ENCODE results near the gene MAP3K1.
"Not testable (repeated sequence)": the region's sequence is repeated elsewhere in the genome, so short reads cannot be mapped to it uniquely, and the experiment has no call there.

MAP3K1 gene

DNA sequence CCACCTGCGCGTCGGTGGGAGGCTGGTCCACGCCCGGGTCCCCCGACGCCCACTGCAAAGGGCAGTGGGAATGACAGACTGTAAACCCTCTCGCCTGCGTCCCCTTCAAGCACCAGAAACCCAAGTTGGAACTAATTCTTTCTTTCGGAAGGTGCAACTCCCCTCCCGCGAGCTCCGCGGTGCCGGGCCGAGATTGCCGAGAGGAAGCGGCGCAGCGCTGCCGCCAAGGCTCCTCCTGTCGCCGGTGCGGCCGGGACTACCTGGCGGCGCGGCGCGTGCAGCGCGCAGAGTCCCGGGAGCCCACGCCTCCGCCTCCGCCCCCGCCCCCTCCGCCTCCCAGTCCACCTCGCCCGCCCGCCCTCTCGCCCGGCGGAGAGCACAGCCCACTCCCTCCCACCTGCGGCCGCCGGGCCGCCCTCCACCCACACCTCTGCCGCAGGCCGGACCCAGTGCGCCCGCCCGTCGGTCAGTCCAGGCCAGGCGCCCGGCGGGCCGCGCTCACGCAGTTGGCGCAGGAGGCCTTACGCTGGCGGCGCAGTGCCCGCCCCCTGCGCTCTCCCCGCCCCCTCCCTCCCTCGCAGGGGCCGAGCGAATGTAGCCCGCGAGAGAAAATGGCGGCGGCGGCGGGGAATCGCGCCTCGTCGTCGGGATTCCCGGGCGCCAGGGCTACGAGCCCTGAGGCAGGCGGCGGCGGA lies at the start of gene MAP3K1:
Gene MAP3K1 (plus strand): TSS at position 587 of the 695 bp plus-strand sequence. CDS start 25 bp downstream, at position 612.
- DNase-seq (ENCODE audit: low spot score): peak; percentile 31

DNA sequence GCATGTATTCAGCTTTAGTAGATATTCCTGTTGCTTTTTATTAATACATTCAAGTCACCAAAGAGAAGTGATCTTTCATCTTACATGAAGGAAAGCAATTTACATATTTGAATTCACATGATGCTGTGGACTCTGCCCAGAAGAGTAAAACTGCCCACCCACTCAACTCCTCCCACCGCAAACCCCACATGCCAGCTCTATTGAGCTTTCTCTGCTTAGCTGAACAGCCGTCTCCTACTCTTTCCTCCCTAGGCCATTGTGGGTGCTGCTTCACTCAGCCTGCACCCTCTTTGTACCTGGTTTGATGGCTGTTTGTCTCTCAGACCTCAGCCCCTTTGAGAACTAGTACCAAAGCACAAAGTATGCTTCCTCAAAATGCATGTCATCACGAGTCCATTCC lies 48.4 kb upstream of the MAP3K1 start:
- DNase-seq (ENCODE audit: low spot score): no peak

DNA sequence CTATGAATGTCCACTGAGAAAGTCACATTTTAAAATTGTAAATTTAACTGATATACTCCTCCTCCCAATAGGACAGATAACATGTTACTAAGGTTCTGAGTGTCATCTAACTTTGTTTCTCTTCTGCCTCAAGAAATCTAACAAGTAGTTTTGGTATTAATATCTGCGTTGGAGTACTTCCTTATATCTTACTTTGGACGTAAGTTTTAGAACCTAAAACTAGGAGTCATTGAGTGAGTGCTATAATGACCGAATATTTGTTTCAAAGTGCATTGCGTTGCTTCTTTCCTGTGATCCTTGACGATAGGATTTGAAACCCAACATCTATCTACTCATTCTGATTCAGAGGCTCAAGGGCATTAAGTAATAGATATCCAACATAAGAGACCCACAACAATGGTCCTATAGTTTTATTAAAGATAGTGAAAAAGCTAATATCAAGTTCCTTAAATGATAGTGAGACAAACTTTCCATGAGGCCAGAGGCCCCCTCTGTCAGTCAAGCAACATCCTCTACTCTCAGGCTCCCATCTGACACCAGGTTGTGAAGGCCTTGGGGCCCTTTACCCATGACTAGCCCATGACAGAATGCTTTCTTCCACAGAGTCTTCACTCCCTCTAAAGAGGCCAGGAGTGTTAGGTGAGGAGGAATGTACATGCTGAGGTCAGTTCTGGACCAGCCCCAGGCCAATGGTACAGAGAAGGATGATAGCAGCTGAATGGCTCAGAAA lies 45.3 kb upstream of the MAP3K1 start:
- DNase-seq (ENCODE audit: low spot score): no peak

DNA sequence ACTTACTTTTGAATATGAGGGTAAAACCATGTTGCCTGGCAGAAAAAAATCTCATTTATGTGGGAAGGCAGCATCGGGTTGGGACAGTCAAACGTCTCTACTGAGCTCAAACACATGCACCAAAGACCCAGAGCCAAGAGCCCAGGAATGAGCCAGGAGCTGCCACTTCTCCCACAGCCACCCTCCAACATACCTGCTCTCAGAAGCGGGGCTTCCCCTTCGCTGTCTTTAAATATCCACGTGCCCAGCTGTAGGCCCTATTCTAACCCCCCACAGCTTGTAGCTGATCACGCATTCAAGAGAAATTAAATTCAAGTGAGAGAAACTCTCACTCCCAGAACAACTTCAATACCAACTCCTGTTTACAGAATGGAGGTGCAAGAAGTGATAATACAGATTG lies 42.6 kb upstream of the MAP3K1 start:
- no peak for DNase-seq (ENCODE audit: low spot score)

DNA sequence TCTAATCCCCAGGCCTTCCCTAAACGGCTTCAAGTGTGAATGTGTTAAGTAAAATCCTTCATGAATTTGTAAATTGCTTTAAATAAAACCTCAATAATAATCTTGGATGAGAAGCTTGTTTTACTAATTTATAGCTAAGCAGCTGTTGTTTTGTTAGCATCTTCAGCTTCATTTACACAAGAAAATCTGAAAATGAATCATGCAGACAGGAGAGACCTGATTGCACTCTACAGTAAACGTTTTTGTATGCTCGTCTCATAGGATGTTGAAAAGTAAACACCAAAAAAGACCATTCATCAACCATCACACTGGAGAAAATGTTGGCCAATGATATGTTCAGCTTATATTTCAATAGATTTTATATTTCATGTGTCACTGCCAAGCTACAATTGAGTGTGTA lies 40.4 kb upstream of the MAP3K1 start:
- no peak for DNase-seq (ENCODE audit: low spot score)

DNA sequence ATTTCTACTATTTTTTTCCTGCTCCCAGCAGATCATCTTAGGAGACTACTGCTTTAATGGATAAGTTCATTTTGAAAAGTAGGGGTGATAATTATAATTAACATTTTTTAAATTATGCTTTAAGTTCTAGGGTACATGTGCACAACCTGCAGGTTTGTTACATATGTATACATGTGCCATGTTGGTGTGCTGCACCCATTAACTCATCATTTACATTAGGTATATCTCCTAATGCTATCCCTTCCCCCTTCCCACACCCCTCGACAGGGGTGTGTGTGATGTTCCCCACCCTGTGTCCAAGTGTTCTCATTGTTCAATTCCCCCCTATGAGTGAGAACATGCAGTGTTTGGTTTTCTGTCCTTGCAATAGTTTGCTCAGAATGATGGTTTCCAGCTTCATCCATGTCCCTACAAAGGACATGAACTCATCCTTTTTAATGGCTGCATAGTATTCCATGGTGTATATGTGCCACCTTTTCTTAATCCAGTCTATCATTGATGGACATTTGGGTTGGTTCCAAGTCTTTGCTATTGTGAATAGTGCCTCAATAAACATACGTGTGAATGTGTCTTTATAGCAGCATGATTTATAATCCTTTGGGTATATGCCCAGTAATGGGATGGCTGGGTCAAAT lies 39.0 kb upstream of the MAP3K1 start:
- not testable (repeated sequence) for DNase-seq (ENCODE audit: low spot score)

DNA sequence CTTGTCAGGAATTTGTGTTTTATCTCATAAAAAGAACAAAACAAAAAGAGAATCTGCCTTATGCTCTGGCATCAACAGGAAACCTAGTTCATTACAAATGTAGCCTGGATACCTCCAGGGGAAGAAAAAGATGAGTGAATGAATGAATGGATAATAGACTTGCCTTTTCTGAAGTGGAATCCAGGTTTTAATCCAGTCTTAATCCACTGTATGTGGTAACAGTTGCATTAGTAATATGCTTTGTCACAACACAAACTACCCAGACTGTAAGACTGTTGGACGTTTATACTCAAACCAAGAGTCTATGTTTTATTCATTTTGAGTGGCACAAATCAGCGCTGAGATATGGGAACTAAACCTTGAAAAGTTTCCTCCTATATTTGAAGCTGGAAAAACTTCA lies 32.1 kb upstream of the MAP3K1 start:
- DNase-seq (ENCODE audit: low spot score): no peak

DNA sequence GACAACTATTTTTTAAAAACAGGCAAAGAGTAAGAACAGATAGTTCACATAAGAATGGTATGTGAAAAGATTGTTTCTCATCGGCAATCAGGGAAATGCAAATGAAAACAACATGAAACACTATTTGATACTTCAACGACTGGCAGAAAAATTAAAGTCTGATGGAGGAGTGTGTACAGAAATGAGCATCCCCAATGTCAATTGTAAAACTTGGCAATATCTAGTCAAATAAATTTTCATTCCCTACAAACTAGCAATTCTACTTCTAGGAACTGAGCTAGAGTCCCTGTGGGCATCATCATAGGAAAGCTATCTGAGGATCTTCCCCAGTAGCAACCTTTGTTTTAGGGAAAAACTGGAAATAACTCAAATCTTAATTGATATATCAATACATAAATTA lies 29.0 kb upstream of the MAP3K1 start:
- no peak for DNase-seq (ENCODE audit: low spot score)

DNA sequence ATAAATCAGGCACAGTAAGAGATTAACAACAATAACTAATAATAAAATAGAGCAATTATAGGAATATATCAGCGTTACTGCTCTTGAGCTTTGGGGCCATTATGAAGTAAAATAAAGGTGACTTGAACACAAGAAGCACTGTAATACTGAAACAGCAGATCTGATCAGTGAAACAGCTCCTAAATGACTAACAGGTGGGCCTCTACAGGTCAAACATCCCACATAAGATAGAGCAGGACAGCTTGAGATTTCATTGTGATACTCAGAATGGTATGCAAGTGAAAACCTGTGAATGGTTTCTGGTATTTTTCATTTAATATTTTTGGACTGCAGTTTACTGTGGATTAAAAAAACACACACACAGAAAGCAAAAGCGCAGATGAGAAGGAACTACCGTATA lies 24.0 kb upstream of the MAP3K1 start:
- DNase-seq (ENCODE audit: low spot score): no peak

DNA sequence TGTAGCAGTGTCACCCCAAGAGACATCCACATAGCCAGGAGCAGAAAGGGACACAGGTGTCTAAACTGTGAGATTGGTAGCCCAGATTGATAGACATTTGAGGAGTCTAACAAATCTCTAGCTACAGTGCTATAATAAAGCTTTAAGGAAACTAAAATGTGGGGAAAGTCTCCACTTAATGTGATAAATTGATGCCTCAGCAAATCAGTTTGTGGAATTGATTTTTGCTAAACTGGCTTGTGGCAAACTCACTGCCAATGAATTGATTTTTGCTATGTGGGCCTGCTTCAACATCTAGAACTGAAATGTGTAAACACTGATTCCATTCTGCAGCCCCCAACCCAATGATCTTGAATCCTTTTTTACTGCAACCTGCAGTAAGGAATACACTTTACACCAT lies 16.8 kb upstream of the MAP3K1 start:
- no peak for DNase-seq (ENCODE audit: low spot score)

DNA sequence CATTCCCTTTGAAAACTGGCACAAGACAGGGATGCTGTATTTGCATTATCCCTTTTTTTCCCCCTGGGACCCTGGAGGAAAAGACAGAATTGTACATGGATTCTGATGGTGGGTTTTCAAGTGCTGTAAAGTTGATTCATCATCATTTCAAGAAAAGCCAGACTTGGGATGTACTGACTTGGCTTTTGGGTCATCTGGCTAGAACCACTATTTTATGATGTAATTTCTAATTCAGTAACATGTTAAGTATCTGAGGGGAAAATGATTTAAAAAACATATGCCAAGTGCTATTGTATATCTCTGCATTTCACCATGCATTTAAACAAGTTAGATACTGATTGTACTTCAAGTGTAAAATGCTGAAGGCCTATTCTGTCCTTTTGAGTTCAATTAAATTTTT lies 15.2 kb upstream of the MAP3K1 start:
- no peak for DNase-seq (ENCODE audit: low spot score)

DNA sequence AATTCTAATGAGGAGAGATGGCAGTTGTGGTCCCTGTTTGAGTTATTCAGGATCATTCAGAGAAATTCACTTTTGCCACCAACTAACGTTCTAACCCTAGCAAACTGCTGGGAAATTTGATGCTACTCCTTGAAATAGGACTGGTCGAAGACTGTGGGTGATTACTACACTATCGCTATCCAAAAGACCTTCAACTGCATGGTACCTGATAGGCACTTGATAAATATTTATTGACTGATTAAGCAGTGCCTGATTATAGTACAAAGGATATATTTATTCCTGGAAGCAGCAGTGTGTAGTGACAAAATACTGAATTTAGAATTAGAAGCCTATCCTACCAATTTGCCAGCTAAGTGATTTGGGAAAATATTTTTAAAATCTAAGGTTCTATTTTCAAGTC lies 14.1 kb upstream of the MAP3K1 start:
- no peak for DNase-seq (ENCODE audit: low spot score)

DNA sequence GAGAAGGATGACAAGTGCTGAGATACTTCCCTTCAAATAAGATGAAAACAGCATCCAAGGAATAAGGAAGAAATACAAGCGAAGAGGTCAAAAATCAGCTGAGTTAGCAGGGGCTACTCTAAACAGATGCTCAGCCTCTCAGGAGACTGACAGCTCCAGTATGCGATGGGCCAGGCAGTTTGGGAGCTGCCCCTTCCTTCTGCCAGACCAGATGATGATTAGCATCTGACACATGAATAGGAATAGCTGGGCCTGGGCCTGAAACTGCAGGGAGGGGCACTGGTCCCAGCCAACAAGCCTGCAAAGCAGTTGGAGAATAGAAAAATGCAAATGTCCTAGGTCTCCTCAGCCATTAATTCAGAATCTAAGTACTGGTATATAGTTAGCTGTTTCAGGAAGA lies 13.1 kb upstream of the MAP3K1 start:
- DNase-seq (ENCODE audit: low spot score): no peak

DNA sequence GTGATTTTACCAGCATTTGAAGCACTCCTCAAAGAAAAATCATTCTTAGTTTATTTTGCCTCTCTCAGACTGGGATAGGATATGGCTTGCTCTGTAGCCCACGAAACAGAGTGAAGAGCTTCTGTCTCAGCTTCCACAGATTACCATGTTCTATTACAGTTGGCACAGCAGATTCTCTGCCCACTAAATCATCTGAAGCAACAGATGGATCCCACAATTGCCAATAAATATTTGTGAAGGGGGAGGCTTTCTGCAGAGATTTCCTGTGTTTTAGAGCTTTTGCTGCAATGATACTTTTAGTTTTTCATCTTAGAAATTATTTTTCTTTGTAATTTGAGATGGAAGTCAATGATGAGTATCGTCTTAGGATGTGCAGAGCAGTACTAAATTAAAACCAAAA lies 12.3 kb upstream of the MAP3K1 start:
- no peak for DNase-seq (ENCODE audit: low spot score)

DNA sequence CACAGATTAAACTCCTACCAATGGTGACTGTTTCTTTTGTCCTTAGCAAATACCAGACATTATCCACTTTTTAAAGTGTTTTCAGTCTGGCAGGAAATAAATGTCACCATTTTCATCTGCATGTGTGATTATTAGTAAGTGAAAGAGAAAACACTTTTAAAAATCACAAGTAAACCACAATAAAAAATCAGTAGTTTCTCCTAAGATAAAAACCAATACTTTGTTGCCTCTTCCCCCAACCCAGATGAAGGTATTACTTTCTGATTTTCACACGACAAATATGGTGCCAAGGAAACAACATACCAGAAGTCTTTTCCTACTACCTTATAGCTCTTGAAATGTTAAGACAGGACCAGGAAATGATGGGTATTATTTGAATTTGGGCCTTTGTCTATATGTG lies 11.5 kb upstream of the MAP3K1 start:
- DNase-seq (ENCODE audit: low spot score): no peak

DNA sequence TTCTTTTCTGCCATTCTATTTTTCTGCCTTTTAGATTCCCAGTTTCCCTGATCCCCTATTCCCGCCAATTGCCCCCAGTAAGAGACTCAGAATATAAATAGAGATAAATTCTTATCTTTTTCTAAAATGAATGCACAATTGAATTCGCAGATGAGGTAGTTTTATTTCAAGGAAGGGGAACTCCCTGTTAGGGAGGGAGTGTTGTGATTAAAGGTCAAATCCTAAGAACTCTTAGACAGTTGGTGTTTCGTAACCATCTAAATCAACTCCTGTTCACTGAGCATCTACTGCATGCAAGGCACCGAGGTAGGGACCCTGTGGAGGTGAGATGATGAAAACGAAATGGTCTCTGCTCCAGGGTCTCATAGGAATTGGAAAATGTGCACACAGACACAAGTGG lies 7.7 kb upstream of the MAP3K1 start:
- DNase-seq (ENCODE audit: low spot score): no peak

DNA sequence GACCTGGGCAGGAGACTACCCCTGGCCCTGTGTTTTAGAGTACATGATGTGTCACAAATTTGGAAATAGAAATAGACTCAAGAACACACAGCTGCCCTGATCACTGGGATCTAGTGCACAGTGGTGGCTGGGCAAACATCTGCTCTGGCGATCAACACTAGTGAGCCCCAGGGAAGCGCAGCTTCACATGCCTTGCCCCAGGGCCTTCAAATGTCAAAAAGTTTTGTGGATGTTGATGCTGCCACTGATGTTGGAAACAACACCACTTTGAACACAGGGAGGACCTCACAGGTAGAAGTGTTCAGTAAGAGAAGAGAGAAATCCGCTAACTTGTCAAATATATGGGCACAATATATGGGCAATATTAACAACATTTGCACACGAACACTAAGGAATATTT lies 7.1 kb upstream of the MAP3K1 start:
- no peak for DNase-seq (ENCODE audit: low spot score)

DNA sequence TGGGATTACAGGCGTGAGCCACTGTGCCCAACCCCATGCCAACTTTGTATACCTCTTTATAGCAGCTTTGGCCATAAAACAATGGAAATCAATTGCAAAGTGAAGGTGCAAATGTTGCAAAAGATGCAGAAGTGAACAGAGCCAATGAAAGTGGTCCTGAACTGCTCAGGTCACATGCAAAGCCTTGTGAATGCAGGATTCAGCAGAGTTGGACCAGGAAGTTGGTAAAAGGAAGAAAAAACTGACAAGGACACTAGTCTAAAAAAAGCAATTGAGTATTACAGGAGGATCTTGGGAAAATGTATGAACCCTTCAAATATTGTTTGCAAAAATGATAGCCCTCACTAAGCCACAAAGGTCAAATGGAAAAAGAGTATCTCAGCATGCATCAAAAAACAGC lies 4.5 kb upstream of the MAP3K1 start:
- no peak for DNase-seq (ENCODE audit: low spot score)

DNA sequence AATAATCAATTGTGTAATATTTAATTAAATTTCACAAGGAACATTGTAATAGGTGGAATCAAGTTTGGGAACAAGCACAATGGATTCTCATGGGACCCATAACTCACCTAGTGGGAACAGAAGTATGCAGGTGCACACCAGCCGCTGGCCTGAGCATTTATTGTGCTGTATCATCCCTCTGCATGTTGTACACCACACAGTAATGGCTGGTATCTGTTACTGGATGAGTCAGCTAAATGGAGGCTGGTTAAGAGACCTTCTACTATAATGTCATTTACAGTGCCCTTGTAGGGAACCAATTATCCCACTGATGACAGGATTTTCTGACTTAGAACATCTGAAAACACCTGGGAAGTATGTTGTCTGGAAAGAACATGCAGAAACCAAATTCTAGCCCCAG lies 3.2 kb upstream of the MAP3K1 start:
- no peak for DNase-seq (ENCODE audit: low spot score)

DNA sequence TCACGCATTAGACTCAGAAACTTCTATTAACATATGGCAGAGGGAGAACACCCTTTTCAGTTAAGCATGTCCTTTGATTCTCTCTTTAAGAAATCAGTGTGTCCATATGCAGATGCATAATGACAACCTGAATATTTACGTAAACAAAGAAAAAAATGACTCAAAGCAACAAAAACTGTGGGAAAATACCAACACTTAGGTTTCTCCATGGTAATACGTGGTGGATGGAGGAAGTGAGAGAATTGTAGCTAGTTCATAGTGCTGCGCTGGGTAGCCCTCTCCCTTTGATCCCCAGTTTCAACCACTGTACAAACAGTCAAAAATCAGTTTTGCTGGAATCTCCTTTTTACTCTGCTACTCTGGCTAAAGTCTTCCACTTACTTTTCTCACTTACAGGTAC lies 2.0 kb upstream of the MAP3K1 start:
- DNase-seq (ENCODE audit: low spot score): no peak

DNA sequence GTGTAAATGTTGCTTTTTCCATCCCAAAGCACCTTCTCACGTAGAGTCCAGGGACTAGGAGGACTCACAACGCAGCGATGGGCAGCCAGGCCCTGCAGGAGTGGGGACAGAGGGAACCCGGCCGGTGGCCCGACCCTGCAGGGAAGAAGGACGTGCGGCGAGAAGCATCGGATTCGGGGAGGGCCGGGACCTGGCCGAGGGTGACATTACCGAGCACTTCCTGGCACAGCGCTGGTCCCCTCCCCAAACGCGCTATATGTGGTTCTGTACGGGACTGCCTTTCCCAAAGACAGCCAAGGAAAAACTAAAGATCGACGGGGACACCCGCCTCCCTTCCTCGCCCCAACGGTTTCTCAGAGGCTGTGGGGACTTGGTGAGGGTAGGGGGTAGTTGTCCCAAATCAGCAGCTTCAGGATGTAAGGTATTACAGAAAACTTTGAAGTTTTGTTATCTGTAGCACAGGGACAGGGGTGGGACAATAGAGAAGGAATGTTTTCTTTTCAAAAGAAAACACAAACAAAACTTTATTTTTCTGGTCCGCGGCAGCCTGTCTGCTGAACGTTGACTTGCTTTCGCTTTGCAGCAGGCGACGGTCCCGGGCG lies 887 bp upstream of the MAP3K1 start:
- no peak for DNase-seq (ENCODE audit: low spot score)

DNA sequence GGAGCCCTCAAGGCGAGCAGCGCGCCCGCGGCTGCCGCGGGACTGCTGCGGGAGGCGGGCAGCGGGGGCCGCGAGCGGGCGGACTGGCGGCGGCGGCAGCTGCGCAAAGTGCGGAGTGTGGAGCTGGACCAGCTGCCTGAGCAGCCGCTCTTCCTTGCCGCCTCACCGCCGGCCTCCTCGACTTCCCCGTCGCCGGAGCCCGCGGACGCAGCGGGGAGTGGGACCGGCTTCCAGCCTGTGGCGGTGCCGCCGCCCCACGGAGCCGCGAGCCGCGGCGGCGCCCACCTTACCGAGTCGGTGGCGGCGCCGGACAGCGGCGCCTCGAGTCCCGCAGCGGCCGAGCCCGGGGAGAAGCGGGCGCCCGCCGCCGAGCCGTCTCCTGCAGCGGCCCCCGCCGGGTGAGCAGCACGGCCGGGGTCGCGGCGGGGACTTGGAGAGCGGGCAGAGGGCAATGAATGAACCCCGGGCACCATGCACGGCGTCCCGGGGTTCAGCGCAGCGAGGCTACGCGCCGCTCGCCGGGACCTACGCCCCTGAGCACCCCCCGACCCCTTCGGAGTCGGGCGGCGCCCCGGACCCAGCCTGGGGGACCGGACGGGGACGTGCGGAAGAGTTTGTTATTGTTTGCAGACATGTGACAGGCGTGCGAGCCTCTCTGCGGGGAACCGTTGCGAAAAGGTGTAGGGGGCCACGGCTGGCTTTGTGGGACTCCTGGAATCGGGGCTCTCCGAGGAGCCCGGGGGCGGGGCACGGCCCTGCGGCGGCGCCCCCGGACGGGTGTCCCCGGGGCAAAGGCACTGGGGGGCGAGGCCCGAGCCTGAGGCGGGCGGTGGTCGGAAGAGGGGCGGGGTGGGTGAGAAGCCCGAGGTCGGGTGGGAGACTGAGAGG lies 553 bp downstream of the MAP3K1 start:
- DNase-seq (ENCODE audit: low spot score): no peak
